Measurements from ENCODE around the gene SLC52A1.
"Not testable (repeated sequence)": the region's sequence is repeated elsewhere in the genome, so short reads cannot be mapped to it uniquely, and the experiment has no call there.

The SLC52A1 gene

DNA sequence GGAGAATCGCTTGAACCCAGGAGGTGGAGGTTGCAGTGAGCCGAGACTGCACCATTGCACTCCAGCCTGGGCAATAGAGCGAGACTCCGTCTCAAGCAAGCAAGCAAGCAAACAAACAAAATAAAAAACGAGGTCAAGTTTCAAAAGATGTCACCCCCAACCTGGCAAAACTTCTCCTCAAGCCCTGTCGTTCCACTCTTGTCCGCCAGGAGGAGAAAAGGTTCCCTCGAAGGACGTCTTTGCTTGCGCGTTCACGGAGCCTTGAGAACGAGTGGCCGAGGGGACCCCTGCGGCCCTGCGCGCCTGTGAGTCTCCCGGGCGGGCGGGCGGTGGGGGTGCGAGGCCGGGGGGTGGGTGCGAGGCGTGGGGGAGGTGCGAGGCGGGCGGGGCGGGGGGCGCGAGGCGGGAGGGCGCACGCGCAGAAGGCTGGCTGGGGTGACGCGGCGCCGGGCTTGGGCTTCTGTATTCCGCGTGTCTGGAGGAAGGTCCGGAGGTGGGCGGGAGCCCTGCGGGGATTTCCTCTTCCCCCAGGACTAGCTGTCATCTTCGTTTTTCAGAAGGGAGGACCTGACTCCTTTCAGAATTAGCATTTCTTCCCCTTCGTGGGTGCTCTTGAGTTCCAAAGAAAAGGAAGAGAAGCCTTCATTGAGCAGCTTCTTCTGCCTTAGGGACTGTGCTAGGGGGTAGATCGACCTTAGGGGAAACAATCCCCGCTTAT, 3.7 kb downstream of the SLC52A1 start:
- peak; percentile 93 for DNase-seq (ENCODE audit: low spot score)

DNA sequence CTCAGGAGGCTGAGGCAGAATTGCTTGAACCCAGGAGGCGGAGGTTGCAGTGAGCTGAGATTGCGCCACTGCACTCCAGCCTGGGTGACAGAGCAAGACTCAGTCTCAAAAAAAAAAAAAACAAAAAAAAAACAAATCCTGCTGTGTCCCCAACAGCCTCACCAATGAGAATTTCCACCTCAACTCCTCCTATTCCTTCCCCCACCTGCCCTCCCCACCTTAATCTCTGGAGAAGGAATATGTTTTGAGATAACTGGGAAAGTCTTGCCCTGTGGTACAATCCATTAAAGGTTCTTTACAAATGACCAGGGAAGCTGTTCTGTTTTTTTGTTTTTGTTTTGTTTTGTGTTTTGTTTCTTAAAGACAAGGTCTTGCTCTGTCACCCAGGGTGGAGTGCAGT, 5.1 kb downstream of the SLC52A1 start:
- DNase-seq (ENCODE audit: low spot score), result not testable (repeated sequence)

DNA sequence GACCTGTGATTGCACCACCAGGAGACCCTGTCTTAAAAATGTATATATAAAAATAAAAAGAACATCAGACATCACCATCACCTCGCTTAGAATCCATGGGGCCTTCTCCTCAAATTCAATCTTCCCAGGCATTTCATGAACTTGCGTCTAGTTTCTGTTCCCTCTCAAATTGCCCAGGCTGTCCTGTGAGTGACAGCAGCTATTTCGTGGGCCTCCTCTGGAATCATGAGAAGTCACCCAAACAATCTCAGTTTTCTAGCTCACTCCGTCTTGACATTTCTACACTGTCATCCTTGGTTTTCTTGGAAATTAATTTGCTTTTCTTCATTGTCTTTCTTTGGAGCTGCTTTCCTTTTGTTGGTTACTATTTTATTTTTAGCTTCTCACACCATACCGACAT, 7.3 kb downstream of the SLC52A1 start:
- no peak for DNase-seq (ENCODE audit: low spot score)

DNA sequence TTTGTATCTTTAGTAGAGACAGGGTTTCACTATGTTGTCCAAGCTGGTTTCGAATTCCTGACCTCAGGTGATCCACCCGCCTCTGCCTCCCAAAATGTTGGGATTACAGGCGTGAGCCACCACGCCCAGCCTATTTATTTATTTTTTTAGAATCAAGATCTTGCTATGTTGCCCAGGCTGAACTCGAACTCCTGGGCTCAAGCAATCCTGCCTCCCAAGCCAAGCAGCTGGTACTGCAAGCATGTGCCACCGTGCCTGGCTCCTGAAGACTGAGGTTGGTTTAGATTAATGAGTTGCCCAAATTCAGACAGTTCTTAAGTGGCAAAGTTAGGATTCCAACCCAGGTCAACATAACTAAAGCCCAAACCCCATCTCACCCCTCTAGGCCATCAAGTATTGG, 7.9 kb downstream of the SLC52A1 start:
- DNase-seq (ENCODE audit: low spot score), result no peak

DNA sequence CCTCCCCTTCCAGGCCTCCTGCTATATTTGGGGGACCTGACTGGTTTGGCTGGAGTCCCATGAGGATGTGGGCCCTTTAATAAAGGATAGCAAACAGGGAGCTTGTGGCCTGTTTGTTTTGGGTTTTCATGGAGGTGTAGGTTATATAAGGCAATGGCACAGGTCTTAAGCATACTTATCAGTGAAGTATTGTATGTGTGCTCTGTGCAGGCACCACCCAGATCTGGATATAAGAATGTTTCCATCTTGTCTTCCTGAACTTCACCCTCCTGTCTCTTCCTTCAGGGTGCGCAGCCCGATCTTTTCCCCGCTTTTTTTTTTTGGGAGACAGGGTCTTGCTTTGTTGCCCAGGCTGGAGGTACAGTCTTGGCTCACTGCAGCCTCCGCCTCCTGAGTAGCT, 10.6 kb downstream of the SLC52A1 start:
- no peak for DNase-seq (ENCODE audit: low spot score)

DNA sequence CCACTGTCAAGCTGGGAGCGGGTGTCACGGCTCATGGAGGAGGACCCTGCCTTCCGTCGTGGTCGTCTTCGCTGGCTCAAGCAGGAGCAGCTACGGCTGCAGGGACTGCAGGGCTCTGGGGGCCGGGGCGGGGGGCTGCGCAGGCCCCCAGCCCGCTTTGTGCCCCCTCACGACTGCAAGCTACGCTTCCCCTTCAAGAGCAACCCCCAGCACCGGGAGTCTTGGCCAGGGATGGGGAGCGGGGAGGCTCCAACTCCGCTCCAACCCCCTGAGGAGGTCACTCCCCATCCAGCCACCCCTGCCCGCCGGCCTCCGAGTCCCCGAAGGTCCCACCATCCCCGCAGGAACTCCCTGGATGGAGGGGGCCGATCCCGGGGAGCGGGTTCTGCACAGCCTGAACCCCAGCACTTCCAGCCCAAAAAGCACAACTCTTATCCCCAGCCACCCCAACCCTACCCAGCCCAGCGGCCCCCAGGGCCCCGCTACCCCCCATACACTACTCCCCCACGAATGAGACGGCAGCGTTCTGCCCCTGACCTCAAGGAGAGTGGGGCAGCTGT, 11.6 kb downstream of the SLC52A1 start:
- DNase-seq (ENCODE audit: low spot score), result no peak

DNA sequence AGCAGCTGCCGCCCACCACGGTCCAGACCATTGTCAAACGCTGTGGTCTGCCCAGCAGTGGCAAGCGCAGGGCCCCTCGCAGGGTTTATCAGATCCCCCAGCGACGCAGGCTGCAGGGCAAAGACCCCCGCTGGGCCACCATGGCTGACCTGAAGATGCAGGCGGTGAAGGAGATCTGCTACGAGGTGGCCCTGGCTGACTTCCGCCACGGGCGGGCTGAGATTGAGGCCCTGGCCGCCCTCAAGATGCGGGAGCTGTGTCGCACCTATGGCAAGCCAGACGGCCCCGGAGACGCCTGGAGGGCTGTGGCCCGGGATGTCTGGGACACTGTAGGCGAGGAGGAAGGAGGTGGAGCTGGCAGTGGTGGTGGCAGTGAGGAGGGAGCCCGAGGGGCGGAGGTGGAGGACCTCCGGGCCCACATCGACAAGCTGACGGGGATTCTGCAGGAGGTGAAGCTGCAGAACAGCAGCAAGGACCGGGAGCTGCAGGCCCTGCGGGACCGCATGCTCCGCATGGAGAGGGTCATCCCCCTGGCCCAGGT, 13.0 kb downstream of the SLC52A1 start:
- no peak for DNase-seq (ENCODE audit: low spot score)

DNA sequence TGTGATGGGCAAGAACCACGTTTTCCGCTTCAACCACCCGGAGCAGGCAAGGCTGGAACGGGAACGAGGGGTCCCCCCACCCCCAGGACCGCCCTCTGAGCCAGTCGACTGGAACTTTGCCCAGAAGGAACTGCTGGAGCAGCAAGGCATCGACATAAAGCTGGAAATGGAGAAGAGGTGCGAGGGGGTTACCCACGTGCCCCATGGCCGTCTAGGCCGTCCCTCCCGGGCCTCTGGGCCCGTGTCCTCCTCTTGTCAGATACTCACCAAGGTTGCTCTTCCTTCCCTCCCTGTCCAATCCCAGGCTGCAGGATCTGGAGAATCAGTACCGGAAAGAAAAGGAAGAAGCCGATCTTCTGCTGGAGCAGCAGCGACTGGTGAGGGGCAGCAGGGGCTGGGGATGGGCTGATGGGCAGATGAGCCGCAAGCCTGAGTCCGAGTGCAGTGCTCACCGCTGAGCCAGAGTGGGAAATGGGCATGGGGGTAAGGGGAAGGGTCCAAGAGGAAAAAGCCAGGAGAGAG, 14.7 kb downstream of the SLC52A1 start:
- DNase-seq (ENCODE audit: low spot score), result no peak

DNA sequence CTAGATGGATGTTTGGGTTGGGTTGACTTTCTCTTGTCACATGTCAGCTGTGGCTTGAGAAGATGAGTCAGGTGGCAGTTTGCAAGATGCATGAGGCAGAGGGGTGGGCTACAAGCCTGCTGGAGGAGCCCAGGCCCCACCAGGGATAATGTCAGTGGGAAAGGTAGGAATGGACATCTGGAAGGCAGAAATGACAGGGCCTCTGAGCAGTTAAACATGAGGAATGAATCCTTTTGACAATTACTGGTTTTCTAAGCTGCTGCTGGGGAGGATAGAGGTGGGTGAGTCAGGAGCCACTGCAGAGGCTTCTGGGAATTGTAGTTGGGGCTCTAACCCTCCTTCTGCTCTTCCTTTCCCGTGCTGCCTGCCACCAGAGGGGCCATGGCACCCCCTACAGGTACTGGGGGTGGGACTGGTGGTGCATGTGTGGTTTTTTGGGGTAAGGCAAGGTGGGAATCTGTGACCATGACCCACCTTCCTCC, 15.7 kb downstream of the SLC52A1 start:
- DNase-seq (ENCODE audit: low spot score), result no peak

DNA sequence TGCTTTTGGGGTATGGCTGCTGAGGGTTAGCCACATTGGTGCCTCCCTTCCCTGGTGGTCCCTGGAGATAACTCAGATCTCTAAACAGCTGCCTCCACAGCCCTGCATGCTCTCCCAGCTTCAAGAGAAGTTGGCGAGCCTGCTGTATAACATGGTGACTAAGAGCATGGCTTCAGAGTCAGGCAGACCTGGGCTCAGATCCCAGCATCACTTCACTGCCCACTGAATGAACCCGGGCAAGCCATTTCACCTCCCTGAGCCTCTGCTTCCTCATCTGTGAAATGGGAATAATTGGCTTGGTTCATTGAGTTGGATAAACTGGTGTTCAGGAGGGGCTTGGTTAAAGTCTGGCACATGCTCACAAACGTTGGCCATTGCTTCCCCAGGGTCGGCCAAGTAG, 20.9 kb downstream of the SLC52A1 start:
- no peak for DNase-seq (ENCODE audit: low spot score)

DNA sequence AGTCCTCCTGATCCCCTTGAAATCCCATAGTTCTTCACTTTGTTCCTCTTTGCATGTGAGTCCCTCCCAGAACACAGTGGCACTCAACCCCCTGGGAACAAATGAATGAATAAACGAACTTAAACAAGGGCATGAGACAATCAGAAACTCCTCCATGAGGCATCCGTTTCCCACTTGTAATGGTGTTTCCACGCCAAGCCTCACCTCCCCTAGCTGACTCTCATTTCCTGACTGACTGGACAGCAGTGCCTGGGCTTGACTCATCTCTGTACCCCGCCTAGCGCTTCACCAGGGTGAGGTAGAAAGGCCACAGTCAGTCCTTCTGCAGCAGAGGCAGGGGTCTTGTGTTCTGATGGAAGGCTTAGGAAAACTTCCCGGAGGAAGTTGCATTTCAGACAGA, 23.3 kb downstream of the SLC52A1 start:
- peak; percentile 58 for DNase-seq (ENCODE audit: low spot score)

DNA sequence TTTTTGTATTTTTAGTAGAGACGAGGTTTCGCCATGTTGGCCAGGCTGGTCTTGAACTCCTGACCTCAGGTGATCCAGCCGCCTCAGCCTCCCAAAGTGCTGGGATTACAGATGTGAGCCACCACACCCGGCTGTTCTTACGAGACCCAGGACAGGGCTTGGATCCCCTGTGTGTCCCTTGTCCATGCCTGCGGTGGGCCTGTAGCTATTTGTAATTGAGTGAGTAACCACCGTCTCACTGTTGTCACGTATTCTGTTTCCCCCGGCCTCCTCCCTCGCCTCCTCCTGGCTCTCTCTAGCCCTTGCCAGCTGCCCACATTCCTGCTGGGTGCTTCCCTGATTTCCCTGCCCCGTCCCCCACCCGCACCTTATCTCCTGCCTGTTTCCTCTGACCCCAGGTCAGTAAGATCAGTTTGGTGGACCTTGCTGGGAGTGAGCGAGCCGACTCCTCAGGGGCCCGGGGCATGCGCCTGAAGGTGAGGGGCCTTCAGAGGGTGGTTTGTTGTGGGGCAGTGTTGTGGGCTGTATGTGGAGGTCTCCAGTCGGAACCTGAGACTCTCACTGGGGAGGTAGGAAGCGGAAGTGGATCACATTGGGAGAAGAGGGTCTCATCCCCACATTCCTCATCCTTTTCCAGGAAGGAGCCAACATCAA, 31.9 kb downstream of the SLC52A1 start:
- no peak for DNase-seq (ENCODE audit: low spot score)

DNA sequence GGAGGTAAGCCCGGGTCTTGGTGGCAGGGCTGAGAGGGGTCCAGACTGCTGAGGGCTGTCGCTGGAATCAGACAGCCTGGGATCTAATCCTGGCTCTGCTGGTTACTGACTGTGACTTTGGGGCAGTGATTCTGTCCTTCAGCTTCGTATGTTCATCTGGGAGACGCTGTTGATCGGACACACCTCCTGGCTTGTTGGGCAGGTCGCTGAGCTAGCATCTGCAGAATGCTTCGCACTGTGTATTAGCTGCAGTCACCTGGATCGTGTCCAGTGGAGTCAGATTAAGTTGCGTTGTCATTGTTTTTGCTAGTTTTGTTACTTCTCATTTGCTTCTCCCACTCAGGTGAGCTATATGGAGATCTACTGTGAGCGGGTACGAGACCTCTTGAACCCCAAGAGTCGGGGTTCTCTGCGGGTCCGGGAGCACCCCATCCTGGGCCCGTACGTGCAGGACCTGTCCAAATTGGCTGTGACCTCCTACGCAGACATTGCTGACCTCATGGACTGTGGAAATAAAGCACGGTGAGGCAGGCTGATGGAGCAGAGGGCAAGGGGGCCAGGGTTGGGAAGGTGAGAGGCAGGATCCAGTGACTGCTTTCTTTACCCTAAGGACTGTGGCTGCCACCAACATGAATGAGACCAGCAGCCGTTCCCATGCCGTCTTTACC, 33.0 kb downstream of the SLC52A1 start:
- DNase-seq (ENCODE audit: low spot score), result no peak

DNA sequence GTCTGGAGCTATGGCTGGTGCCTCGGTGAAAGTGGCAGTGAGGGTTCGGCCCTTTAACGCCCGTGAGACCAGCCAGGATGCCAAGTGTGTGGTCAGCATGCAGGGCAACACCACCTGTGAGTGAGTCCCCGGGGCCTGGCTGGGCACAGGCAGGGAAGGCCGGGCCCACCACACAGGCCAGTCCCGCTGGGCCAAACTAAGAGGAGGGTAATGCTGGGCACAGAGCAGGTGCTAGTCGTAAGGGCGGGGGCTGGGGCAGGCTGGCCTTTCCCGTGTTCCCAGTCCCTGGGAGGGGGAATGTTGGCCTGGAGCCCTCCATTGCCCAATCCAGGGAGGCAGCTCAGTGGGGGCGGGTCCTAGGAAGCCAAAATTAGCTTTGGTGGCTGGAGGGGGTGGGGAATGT, 35.0 kb downstream of the SLC52A1 start:
- peak; percentile 77 for DNase-seq (ENCODE audit: low spot score)

DNA sequence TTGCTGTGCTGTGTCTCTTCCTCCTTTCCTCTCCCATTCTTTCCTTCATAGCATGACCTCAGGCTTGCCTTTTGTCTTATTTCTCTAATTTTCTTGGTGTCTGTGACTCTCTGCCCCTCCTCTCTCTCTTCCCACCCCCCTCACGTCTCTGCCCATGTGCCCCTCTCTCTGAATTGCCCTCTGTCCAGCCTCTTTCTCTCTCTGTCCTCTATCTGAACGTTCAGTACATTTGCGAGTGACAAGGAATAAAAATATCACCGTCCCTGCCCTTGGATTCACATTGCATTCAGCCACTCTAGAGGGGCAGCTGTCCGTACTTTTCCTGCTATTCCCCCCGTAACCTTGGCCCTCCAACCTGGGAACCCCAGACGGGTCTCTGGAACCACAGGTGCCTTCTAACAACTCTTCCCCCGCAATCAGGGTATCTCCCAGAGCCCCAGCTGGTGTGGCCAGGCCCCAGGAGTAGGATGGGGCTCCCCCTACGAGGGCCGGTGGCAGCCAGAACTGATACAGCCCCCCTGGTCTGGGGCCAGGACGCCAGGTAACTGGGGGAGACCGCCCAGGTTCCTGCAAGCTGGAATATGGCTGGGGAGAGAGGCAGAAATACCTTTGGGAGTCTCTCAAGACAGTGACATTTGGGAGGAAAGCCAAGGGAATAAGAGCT, 35.7 kb downstream of the SLC52A1 start:
- DNase-seq (ENCODE audit: low spot score), result no peak

DNA sequence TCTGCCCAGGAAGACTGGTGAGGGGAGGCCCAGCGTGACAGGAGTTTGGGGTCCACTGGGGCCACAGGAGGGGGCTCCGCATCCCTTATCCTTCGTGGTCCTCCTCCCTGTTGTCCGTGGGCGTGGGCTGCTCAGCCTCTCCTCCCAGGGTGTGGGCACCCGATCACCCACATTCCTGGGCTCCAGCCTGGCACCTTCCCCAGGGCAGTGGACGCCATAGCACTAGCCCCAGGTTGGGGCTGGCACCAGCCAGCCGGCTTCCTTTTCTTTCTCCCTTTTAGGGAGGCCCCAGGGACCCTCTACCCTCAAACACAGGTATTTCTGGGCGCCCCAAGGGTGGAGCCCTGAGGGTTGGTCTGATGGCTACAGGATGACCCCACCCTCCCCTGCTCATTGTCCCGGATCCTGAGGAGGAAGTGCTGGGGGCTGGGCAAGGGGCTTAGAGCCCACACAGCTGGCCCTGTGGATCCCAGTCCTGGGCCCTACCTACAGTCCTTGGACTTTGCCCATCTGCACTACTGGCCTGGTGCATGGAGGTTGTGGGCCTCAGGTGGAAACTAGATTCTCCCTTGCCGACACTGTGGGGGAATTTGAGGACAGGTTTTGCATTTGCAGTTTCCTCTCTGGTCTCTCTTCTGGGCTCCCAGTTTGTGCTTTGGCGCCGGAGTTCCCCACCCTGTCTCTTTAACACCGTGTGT, 36.3 kb downstream of the SLC52A1 start:
- peak; percentile 63 for DNase-seq (ENCODE audit: low spot score)

DNA sequence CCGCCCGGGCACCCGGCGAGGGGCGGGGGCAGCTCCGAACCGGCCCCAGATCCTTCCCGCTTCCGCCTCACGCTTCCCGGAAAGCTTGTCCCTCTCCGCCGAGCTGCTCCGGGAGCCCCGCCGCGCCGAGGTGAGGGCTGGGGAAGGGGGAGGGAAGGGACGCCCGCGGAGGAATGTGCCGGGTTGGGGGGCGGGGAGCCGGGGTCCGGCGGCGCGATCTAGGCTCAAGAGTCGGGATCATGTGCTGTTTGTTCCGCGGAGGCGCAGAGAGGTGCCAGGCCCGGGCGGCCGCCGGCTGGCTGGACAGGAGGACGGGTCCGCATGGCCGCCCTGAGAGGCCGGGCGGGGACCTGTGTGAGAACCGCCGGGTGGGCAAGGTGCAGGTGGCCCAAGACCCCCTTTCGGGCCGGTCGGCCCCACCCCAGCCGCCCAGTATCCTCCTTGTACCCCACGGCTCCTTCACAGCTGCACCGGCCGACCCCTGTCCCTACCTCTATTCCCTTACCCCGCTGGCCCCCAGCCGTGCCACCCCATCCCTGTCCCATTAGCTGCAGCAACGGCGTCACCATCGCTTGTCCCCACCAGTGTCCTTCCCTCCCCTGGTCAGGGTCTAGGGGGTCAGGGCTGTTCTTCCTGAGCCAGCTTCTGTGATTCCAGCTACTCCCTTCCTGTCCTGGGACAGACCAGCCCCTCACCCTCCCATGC, 37.0 kb downstream of the SLC52A1 start:
- no peak for DNase-seq (ENCODE audit: low spot score)

DNA sequence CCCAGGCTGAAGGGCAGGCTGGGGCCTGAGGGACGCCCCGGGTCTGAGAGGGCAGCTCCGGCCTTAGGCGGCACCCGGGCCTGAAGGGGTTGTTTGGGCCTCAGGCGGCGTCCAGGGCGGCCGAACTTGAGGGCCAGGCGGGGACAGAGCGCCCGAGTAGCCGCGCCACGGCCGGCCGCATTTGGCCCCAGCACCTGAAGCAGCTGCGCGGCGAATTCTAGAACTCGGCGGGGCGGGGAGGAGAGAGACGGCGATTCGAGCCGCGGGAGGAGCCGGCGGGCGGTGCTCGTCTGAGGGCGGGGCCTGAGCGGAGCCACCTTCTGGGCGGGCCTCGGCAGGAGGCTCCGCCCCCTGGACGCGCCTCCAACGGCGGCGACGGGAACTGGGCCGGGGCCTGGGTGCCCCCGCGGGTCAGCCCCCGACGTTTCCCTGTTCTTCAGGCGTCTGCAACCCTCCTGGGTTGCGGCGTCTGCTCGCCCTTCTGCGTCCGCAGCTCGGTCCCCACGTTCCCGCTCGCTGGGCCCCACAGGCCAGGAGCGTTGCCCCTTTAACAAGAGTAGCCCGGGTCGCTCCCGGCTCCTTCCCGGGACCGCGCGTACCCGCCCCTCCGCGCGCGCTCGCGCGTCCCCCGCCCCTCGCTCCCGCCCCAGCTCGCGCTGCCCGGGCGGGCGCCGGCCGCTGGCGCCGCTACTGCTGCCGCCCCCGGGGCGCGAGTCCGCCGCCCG, 37.8 kb downstream of the SLC52A1 start, which contains the start of the genes INCA1 and KIF1C:
TSS of gene INCA1 (minus strand) at position 221 of the 725 bp plus-strand sequence. CDS start 3,085 bp downstream, outside the sequence.
TSS of gene KIF1C (plus strand) at position 649 of the 725 bp plus-strand sequence. CDS start 2,297 bp downstream, outside the sequence.
- peak; percentile 99 for DNase-seq (ENCODE audit: low spot score)

DNA sequence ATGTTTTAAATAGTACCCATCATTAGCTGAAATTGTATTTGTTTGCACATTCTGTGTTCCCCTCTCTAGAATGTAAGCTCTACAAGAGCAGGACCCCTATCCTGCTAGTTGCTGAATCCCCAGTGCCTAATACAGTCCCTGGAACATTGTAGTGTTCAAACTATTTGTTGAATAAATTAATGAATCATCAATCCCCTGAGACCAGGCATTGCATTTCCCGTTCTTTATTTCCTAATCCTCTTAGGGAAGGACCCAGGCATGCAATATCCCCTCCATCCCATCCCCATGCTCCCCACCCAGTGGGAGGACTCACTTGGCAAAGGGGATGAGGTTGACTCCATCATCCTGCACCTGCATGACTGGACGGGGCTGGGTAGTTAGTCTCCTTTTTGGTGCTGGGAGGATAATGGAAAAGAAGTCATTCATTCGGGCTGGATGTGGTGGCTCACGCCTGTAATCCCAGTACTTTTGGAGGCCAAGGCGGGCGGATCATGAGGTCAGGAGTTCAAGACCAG, 41.1 kb downstream of the SLC52A1 start:
- no peak for DNase-seq (ENCODE audit: low spot score)
